ENCODE measurements around the gene KLRF1.

Gene KLRF1

GRCh38 chr12:9829982-9830381 is 2.7 kb downstream of the KLRF1 start:
- DNase-seq (ENCODE audit: low read depth) = no peak
- no peak overlapping the region for H3K4me3 ChIP-seq (ENCODE audit: low read depth, low read length)
- TF ChIP-seq POLR2A (IDR thresholded peaks at IDR 0.05; ENCODE audit: extremely low read depth, insufficient read length) = no peak
- TF ChIP-seq MYC (IDR thresholded peaks at IDR 0.05; ENCODE audit: low read depth, low read length) = no peak
- no peak for TF ChIP-seq MAX (IDR thresholded peaks at IDR 0.05; ENCODE audit: low read depth, low read length)
- no peak for TF ChIP-seq CTCF (IDR thresholded peaks at IDR 0.05; ENCODE audit: low read depth, low read length)

- TF ChIP-seq CTCF (IDR thresholded peaks at IDR 0.05; ENCODE audit: low read depth, low read length) (no peak), MYC (IDR thresholded peaks at IDR 0.05; ENCODE audit: low read depth, low read length) (no peak), MAX (IDR thresholded peaks at IDR 0.05; ENCODE audit: low read depth, low read length) (no peak), POLR2A (IDR thresholded peaks at IDR 0.05; ENCODE audit: extremely low read depth, insufficient read length) (no peak)
- DNase-seq (ENCODE audit: low read depth) = no peak
- no peak overlapping the region for H3K4me3 ChIP-seq (ENCODE audit: low read depth, low read length)
These were observed 4.4 kb downstream of the KLRF1 start for GRCh38 chr12:9831720-9832119.

- H3K4me3 ChIP-seq (ENCODE audit: low read depth, low read length) = no peak overlapping the region
- TF ChIP-seq POLR2A (IDR thresholded peaks at IDR 0.05; ENCODE audit: extremely low read depth, insufficient read length) (no peak), MYC (IDR thresholded peaks at IDR 0.05; ENCODE audit: low read depth, low read length) (no peak), CTCF (IDR thresholded peaks at IDR 0.05; ENCODE audit: low read depth, low read length) (no peak), MAX (IDR thresholded peaks at IDR 0.05; ENCODE audit: low read depth, low read length) (no peak)
- no peak for DNase-seq (ENCODE audit: low read depth)
These were observed 16.1 kb downstream of the KLRF1 start for GRCh38 chr12:9843407-9843806.

- no peak for DNase-seq (ENCODE audit: low read depth)
These were observed 21.6 kb downstream of the KLRF1 start for GRCh38 chr12:9848899-9849298.

GRCh38 chr12:9851050-9851449 is 23.8 kb downstream of the KLRF1 start:
- TF ChIP-seq POLR2A (IDR thresholded peaks at IDR 0.05; ENCODE audit: extremely low read depth, insufficient read length) = no peak
- H3K4me3 ChIP-seq (ENCODE audit: low read depth, low read length) = no peak overlapping the region
- DNase-seq (ENCODE audit: low read depth) = peak; percentile 26

More at GRCh38 chr12:9848899-9849298, 21.6 kb downstream of the KLRF1 start:
- TF ChIP-seq POLR2A (IDR thresholded peaks at IDR 0.05; ENCODE audit: extremely low read depth, insufficient read length) = no peak
- no peak for TF ChIP-seq MAX (IDR thresholded peaks at IDR 0.05; ENCODE audit: low read depth, low read length)
- TF ChIP-seq CTCF (IDR thresholded peaks at IDR 0.05; ENCODE audit: low read depth, low read length) = no peak
- no peak for TF ChIP-seq MYC (IDR thresholded peaks at IDR 0.05; ENCODE audit: low read depth, low read length)
- H3K4me3 ChIP-seq (ENCODE audit: low read depth, low read length) = no peak overlapping the region

GRCh38 chr12:9851927-9852326 is 24.6 kb downstream of the KLRF1 start:
- no peak overlapping the region for H3K4me3 ChIP-seq (ENCODE audit: low read depth, low read length)
- TF ChIP-seq MYC (IDR thresholded peaks at IDR 0.05; ENCODE audit: low read depth, low read length) (no peak), MAX (IDR thresholded peaks at IDR 0.05; ENCODE audit: low read depth, low read length) (no peak), CTCF (IDR thresholded peaks at IDR 0.05; ENCODE audit: low read depth, low read length) (no peak), POLR2A (IDR thresholded peaks at IDR 0.05; ENCODE audit: extremely low read depth, insufficient read length) (no peak)
- no peak for DNase-seq (ENCODE audit: low read depth)
